Measurements from ENCODE around the gene ATRIP.
"Not testable (repeated sequence)": the region's sequence is repeated elsewhere in the genome, so short reads cannot be mapped to it uniquely, and the experiment has no call there.

The ATRIP gene

DNA sequence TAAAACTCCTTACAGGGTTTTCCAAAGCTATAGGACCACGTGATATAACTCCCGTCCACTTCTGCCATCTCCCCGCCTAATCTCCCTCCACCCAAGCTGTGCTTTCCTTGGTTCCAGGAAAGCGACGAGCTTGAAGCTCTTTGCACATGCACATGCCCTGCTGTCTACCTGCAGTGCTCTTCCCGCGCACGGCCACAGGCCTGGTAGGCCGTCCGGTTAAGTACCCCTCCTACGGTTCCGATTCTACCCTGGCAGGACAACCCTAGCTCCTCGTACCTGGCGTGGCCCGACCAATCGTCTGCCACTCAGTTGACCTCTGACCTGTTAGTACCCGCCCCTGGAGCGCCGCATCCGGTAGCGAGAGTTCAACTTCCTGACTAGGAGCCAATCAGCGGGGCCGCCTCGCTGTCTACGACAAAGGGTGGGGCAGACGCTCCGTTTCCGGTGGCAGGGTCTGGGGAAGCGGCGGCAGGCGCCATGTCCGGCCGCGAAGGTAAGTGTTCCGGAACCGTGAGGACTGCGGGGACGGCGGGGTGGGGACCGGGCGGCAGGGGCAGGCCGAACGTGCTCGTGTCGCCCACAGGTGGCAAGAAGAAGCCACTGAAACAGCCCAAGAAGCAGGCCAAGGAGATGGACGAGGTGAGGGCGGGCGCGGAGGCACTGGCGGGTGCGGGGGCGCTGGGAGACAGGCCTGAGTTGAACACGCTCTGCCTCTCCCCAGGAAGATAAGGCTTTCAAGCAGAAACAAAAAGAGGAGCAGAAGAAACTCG lies 6.5 kb upstream of the ATRIP start, which contains the start of the genes CCDC51 and TMA7:
Gene CCDC51 (minus strand): TSS at position 300 of the 770 bp plus-strand sequence. CDS start 4,991 bp downstream, outside the sequence.
Gene TMA7 (plus strand): TSS at position 438 of the 770 bp plus-strand sequence. CDS start 40 bp downstream, at position 478.
- DNase-seq = peak; percentile 98

DNA sequence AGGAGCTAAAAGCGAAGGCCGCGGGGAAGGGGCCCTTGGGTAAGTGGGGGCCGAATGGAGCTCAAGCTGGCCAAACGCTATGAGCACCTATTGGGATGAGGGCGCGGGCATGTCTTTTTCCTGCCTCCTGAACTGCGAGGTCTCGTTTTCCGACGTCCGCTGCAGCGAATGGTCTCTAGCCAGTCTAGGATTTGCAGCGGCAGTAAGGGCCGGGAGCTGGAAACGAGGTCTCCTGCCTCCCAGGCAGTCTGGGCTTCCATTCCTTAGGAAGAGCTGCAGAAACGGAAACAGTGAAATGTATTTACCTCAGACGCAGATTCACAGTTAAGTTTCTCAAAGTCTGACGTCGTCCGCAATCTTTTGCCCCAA lies 6.0 kb upstream of the ATRIP start:
- DNase-seq = no peak

DNA sequence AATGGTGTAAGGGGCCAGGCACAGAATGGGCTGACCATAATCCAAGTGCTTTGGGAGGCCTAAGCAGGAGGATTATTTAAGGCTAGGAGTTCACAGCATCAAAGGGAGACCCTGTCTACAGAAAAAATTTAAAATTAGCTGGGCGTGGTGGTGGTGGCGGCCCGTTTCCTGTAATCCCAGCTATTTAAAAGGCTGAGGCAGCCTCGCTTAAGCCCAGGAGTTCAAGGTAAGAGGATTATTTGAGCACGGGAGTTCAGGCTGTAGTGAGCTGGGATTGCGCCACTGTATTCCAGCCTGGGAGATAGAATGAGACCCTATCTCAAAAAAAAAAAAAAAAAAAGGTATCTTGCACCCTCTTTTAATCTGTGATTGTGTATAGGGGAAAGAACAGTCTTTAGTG lies 4.6 kb upstream of the ATRIP start:
- no peak for DNase-seq

DNA sequence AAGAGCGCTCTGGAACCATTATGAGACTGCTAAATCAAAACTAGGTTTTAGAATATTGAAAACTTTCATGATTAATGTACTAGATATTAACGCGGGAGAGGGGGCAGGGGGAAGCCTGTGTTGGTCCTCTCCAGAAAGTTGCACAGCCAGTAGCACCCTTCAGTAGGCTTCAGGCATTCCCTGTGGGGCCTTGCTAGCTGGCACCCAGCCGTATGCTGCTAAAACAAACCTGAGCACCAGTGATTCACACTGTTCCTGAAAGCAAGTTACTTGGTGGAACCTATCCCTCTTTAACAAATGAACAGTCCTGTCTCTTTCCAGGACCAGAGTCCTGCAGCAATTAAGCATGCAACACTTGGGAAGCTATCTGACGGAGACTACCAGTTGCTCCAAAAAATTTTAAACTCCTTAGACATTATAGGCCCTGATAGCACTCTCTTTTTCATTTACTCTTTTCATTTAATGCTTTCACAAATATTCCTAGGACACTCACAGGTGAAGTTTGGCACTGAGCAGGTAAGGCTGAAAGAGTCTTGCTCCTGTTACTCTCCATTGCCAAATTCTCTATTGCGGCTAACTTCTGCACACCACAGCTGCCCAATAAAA lies 1.2 kb upstream of the ATRIP start:
- DNase-seq = no peak

- DNase-seq = no peak
These were observed 503 bp upstream of the ATRIP start for GRCh38 chr3:48446043-48446424.

DNA sequence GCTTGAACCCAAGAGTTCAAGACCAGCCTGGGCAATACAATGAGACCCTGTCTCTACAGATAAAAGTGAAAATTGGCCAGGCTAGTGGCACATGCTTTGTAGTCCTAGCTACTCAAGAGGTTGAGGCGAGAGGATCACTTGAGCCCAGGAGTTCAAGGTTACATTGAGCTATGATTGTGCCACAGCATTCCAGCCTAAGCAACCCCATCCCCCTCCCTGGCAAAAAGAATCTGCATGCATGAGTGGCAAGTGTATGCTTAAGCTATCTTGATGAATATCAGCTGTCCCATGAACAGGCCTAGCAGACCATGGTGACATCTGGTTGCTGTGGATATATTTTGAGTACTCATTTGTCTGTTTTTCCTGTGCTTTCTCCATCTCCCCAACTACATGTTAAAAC lies 4.7 kb downstream of the ATRIP start:
- no peak for DNase-seq

DNA sequence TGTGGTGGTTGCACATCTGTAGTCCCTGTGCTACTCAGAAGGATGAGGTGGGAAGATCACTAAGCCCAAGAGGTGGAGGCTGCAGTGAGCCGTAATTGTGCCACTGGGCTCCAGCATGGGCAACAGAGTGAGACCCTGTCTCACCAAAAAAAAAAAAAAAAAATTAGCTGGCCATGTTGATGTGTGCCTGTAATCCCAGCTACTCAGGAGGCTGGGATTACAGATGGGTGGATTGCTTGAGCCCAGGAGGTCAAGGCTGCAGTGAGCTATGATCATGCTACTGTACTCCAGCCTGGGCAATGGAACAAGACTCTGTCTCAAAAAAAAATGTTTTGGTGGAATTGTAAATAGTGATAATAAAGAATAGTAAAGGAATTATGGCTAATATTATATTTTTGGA lies 9.9 kb downstream of the ATRIP start:
- no peak for DNase-seq

- DNase-seq = no peak
These were observed 12.8 kb downstream of the ATRIP start for GRCh38 chr3:48459331-48459730.

GRCh38 chr3:48459773-48460516 lies 13.4 kb downstream of the ATRIP start:
- no peak for DNase-seq

- DNase-seq = no peak
These were observed 14.0 kb downstream of the ATRIP start for GRCh38 chr3:48460517-48460902.

GRCh38 chr3:48461767-48462166 lies 15.2 kb downstream of the ATRIP start:
- DNase-seq = not testable (repeated sequence)

DNA sequence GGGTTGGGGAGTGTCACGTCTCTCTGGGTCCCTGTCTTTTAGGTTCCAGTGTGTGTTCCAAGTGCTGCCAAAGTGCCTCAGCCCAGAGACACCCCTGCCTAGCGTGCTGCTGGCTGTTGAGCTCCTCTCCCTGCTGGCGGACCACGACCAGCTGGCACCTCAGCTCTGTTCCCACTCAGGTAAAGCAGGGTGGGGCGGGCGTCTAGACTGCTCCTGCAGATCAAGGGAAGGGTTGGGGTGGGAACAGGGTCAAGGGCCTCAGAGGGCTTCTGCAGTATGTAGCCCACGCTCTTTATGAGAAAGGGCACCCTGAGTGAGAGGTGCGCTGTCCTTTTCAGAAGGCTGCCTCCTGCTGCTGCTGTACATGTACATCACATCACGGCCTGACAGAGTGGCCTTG lies 17.2 kb downstream of the ATRIP start:
- DNase-seq = no peak

DNA sequence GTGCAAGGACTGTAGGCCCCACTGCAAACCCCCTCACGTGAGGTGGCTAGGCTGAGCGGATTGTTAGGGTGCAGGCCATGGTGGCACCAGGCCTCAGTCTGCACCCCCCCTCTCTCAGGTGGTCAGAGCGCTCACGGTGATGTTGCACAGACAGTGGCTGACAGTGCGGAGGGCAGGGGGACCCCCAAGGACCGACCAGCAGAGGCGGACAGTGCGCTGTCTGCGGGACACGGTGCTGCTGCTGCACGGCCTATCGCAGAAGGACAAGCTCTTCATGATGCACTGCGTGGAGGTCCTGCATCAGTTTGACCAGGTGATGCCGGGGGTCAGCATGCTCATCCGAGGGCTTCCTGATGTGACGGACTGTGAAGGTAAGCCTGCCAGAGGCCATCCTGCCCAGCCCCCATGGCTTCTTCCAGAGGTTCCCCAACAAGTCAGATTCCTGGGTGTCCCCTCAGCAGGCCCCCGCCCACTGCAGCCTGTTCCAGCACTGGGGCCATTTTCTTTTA lies 18.2 kb downstream of the ATRIP start:
- no peak for DNase-seq

- no peak for DNase-seq
These were observed 18.6 kb downstream of the ATRIP start for GRCh38 chr3:48465237-48465530.

DNA sequence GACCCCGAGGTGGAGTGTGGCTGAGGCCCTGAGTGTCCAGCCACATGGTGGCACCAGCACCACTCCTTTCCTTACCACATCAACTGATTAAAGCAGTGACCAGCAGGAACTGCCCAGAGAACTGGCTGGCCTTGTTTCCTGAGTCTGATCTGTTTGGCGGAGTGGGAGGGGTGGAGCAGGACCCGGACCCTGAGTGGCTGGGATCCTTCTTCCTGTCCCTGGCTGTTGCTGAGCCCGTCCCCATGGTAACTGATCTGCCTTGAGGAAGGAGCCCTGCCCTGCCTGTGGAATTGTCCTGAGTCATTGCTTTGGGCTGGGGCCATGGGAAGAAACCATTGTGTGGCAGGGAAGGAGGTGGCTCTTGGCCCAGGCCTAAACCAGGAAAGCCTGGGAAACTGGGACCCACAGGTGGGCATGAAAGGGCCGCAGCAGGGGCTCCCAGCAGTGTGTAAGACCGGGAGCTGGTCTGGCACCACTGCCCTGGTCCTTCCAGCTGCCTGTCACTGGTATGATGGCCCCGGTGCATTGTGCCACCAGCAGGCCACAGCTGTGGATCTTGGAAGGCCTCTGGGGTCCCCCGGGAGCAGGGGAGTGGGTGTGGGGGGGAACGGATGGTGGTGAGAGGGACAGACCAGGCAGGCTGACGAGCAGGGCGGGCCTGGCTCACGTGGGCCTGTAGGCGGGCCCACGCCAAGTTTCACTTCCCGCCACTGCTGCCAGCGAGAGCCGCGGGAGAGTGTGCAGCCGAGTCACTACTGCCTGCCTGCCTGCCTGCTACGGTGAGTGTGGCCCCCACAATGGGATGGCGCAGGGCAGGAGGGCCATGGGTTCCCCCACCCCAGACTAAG lies 19.2 kb downstream of the ATRIP start:
- peak; percentile 90 for DNase-seq

DNA sequence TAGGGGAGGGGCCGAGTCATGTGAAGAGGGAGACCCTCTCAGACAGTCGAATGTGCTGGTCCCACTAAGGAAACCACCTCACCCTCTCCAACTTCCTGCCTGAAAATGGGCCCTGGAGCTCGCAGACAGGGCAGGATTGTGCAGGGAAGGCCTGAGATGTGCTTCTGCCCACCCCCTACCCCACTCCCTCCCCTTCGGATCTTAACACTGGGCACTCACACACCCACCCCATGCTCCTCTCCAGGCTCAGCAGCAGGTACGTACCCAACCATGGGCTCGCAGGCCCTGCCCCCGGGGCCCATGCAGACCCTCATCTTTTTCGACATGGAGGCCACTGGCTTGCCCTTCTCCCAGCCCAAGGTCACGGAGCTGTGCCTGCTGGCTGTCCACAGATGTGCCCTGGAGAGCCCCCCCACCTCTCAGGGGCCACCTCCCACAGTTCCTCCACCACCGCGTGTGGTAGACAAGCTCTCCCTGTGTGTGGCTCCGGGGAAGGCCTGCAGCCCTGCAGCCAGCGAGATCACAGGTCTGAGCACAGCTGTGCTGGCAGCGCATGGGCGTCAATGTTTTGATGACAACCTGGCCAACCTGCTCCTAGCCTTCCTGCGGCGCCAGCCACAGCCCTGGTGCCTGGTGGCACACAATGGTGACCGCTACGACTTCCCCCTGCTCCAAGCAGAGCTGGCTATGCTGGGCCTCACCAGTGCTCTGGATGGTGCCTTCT lies 20.0 kb downstream of the ATRIP start:
- DNase-seq = peak; percentile 21

DNA sequence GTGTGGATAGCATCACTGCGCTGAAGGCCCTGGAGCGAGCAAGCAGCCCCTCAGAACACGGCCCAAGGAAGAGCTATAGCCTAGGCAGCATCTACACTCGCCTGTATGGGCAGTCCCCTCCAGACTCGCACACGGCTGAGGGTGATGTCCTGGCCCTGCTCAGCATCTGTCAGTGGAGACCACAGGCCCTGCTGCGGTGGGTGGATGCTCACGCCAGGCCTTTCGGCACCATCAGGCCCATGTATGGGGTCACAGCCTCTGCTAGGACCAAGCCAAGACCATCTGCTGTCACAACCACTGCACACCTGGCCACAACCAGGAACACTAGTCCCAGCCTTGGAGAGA lies 20.5 kb downstream of the ATRIP start:
- DNase-seq = no peak

GRCh38 chr3:48467473-48468267 lies 21.1 kb downstream of the ATRIP start:
- no peak for DNase-seq

- no peak for DNase-seq
These were observed 21.8 kb downstream of the ATRIP start for GRCh38 chr3:48468329-48468731.

DNA sequence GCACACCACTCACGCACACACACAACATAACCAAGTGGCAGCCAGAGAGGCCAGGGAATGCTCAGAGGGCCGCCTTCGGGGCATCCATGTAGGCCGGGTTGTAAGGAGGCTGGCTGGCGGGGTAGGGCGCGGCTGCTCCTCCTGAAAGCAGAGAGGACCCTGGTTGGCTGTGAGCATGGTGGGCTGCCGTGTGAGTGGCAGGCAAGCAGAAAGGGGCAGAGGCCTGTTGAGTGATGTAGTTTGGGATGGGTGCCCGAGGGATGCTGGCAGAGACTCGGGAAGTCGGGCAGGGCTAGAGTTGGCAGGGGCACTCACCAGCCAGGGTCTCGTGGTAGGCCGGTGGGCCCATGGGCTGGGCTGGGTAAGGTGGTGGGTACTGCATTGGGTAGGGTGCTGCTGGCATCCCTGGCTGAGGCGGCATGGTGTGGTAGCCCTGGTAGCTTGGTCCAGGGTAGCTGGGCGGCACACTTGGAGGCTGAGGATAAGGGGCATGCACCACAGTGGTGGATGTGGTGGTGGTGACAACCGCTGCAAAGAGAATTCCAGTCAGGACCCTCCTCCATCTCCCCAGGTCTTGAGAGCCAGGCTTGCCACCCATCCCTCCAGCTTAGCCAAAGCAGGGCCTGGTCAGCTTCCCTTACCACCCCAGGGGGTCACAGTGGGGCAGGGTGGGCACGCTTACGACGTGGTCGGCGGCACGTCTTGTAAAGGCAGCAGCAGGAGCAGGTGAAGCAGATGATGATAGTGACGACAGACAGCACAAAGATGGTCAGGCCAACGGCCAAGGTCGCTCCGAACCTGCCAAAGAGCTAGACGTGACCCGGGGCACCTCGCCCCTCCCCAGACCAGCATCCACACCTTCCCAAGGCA lies 22.7 kb downstream of the ATRIP start:
- no peak for DNase-seq

Data from CD4-positive, alpha-beta T cell treated with Interferon gamma for 1 hour (primary cell).